Loucy (cell line): ENCODE data around the gene EML1.

ENCODE experiments used
- CTCF ChIP-seq: fragments of 200-600 bp; sonication (generic); conservative IDR thresholded peaks from 2 replicates; pipeline ENCODE4 v1.5.1; 2014; ENCODE audit warnings: mild to moderate bottlenecking, antibody characterized with exemption, low read length
- EZH2phosphoT487 ChIP-seq: fragments of 200-600 bp; IDR thresholded peaks from 2 replicates; pipeline ENCODE4 v1.6.1; 2018; ENCODE audit warnings: antibody characterized with exemption, mild to moderate bottlenecking, moderate library complexity, borderline replicate concordance

- TF ChIP-seq CTCF (no peak), EZH2phosphoT487 (no peak)
Measured at GRCh38 chr14:99921425-99921824, 128.2 kb downstream of the EML1 start.
